Fibroblast of lung (primary cell): Measurements from ENCODE around the gene CUL3. TPM values are rescaled to one million over a fixed set of nuclear protein-coding genes. Genes with fewer than 3 reads are reported as not detected.

ENCODE experiments used
- DNase-seq, 2 donors: peaks; one replicate each; pipeline versions ENCODE4 v3.0.0 to v3.0.0-alpha.2; 2010; ENCODE audit warnings: low read depth in 2 of 2
- H2AFZ ChIP-seq: 2 replicates; pipeline ENCODE4 v1.5.1; 2012; ENCODE audit warnings: low read length, control low read depth, inconsistent platforms
- H3K27ac ChIP-seq: 2 replicates; pipeline ENCODE4 v1.5.1; 2011; ENCODE audit warnings: low read length, control low read depth; ENCODE audit not compliant: insufficient read depth
- H3K27me3 ChIP-seq: 2 replicates; pipeline ENCODE4 v1.5.1; 2011; ENCODE audit warnings: mild to moderate bottlenecking, low read length; ENCODE audit not compliant: control insufficient read depth, insufficient read depth
- H3K36me3 ChIP-seq: 2 replicates; pipeline ENCODE4 v1.5.1; 2011; ENCODE audit warnings: low read length; ENCODE audit not compliant: control insufficient read depth, insufficient read depth
- H3K4me1 ChIP-seq: 2 replicates; pipeline ENCODE4 v1.5.1; 2011; ENCODE audit warnings: low read length; ENCODE audit not compliant: control insufficient read depth, insufficient read depth; ENCODE audit errors: extremely low read depth
- H3K4me2 ChIP-seq: 2 replicates; pipeline ENCODE4 v1.5.1; 2011; ENCODE audit warnings: low read length, control low read depth; ENCODE audit not compliant: insufficient read depth; ENCODE audit errors: extremely low read depth
- H3K4me3 ChIP-seq, 4 experiments: fragments of 200-600 bp in 1 of 4; sonication (generic) in 1 of 4; replicated peaks in 1 of 4; 2 replicates each; pipeline ENCODE4 v1.5.1; 2011 to 2016; ENCODE audit warnings: low read length in 4 of 4, low read depth in 3 of 4, mild to moderate bottlenecking in 3 of 4, control low read depth in 2 of 4, inconsistent platforms in 1 of 4, mixed read lengths in 1 of 4; ENCODE audit not compliant: insufficient read depth in 1 of 4; ENCODE audit errors: control extremely low read depth in 1 of 4
- H3K79me2 ChIP-seq: 2 replicates; pipeline ENCODE4 v1.5.1; 2012; ENCODE audit warnings: mild to moderate bottlenecking, low read length, inconsistent platforms; ENCODE audit not compliant: control insufficient read depth, insufficient read depth
- H3K9ac ChIP-seq: 2 replicates; pipeline ENCODE4 v1.5.1; 2011; ENCODE audit warnings: mild to moderate bottlenecking, low read length, control low read depth; ENCODE audit not compliant: insufficient read depth
- H3K9me3 ChIP-seq: 2 replicates; pipeline ENCODE4 v1.5.1; 2012; ENCODE audit warnings: low read depth, low read length; ENCODE audit not compliant: control insufficient read depth, insufficient read depth
- H4K20me1 ChIP-seq: 2 replicates; pipeline ENCODE4 v1.5.1; 2011; ENCODE audit warnings: low read length; ENCODE audit not compliant: control insufficient read depth, insufficient read depth; ENCODE audit errors: extremely low read depth
- EZH2 ChIP-seq: IDR thresholded peaks from 2 replicates; pipeline ENCODE4 v1.5.1; 2012; ENCODE audit warnings: low read length, control low read depth, mild to moderate bottlenecking; ENCODE audit errors: missing control alignments
- polyA plus RNA-seq, 2 donors: library from polyadenylated mRNA; depleted of rRNA in 1 of 2; stranded (reverse) in 1 of 2; unstranded in 1 of 2; fragments of >200 nt; gene quantifications; 2 replicates each; pipeline ENCODE4 v1.2.1, GENCODE V29; 2011 to 2012; ENCODE audit warnings: missing spikeins in 1 of 2
- total RNA-seq: library from RNA; depleted of rRNA; stranded (reverse); fragments of >200 nt; gene quantifications from 2 replicates; pipeline ENCODE4 v1.2.1, GENCODE V29; 2014
- TF ChIP-seq, protein P1 (sequence below), 2 donors: IDR thresholded peaks in 1 of 2; conservative IDR thresholded peaks in 1 of 2; 1 replicate in 1 of 2; 2 replicates in 1 of 2; pipeline ENCODE4 v1.5.1; 2011 to 2012; ENCODE audit warnings: low read length in 2 of 2, control low read depth in 1 of 2, inconsistent platforms in 1 of 2, low read depth in 1 of 2, mild to moderate bottlenecking in 1 of 2

CUL3 gene
- total and polyA plus RNA-seq, 2 donors (not counting 1 experiment from before 2014, with no cell fraction given): 65.3 to 69.7 TPM

DNA sequence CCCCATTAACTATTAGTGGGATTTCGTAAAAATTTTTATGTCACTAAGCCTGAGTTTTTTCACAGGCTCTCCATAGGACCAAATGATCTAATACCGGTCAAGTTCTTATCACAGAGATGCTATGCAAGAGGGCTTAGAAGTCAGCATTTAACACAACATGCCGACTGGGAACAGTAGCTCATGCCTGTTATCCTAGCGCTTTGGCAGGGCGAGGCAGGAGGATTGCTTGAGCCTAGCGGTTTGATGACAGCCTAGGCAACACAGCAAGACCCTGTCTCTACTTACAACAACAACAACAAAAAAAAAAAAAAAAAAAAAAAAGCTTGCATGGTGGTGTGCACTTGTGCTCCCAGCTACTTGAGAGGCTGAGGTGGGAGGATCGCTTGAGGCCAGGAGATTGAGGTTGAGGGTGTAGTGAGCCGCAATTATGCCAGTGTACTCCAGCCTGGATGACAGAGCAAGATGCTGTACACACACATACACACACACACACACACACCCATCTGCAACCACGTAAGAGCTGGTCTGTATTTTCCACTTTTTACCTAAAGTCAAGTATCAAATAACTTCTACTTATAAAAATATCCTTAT lies 115.7 kb downstream of the CUL3 start:
- Histone ChIP-seq H3K9ac (no peak overlapping the region), H3K4me1 (no peaks in the 10 kb centered on the region), H3K27ac (no peak overlapping the region), H3K9me3 (no peaks in the 10 kb centered on the region), H3K79me2 (no peaks in the 10 kb centered on the region), H3K4me3 (no peak overlapping the region), H3K36me3 (no peaks in the 10 kb centered on the region), H4K20me1 (no peaks in the 10 kb centered on the region), H3K27me3 (no peaks in the 10 kb centered on the region), H2AFZ (no peak overlapping the region), H3K4me2 (no peak overlapping the region)
- no peak for DNase-seq
- TF ChIP-seq, protein P1, sequence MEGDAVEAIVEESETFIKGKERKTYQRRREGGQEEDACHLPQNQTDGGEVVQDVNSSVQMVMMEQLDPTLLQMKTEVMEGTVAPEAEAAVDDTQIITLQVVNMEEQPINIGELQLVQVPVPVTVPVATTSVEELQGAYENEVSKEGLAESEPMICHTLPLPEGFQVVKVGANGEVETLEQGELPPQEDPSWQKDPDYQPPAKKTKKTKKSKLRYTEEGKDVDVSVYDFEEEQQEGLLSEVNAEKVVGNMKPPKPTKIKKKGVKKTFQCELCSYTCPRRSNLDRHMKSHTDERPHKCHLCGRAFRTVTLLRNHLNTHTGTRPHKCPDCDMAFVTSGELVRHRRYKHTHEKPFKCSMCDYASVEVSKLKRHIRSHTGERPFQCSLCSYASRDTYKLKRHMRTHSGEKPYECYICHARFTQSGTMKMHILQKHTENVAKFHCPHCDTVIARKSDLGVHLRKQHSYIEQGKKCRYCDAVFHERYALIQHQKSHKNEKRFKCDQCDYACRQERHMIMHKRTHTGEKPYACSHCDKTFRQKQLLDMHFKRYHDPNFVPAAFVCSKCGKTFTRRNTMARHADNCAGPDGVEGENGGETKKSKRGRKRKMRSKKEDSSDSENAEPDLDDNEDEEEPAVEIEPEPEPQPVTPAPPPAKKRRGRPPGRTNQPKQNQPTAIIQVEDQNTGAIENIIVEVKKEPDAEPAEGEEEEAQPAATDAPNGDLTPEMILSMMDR (conservative IDR thresholded peaks at IDR 0.05 in 1 of 2, IDR thresholded peaks at IDR 0.05 in 1 of 2; ENCODE audit: low read depth in 1 of 2, low read length in 2 of 2): no peak
- TF ChIP-seq EZH2: no peak

DNA sequence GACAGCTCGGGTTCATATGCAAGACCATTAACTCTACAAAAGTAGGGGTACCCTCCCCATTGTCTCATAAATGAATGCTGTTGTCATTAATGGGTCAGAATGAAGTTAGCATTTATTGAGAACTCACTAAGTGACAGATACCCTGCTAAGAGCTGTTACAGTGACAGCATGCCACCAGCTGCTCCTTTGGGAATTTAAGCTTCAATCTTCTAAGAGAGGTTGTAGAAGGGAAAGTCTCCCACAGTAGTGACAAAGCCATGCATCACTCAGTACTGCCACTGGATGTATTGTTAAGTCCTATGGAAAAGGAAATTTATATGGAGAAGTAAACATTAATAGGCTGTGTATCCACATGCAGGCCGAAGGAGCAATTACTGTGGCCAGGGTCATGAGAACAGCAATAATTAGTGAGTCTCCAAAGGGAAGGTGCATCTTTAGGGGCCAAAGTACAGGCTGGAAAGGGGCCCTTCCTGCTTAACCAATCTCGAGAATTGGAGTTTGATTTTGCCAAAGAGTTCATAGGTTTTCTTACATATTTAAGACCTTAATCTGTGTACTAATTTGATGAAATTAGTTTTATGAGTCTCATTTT lies 118.8 kb downstream of the CUL3 start:
- Histone ChIP-seq H3K27ac (no peak overlapping the region), H3K36me3 (no peaks in the 10 kb centered on the region), H3K4me1 (no peaks in the 10 kb centered on the region), H3K79me2 (no peaks in the 10 kb centered on the region), H3K4me3 (no peak overlapping the region), H3K27me3 (no peaks in the 10 kb centered on the region), H3K4me2 (no peak overlapping the region), H2AFZ (no peak overlapping the region), H3K9me3 (no peaks in the 10 kb centered on the region), H4K20me1 (no peaks in the 10 kb centered on the region), H3K9ac (no peak overlapping the region)
- TF ChIP-seq, protein P1 (conservative IDR thresholded peaks at IDR 0.05 in 1 of 2, IDR thresholded peaks at IDR 0.05 in 1 of 2; ENCODE audit: low read depth in 1 of 2, low read length in 2 of 2): no peak
- no peak for TF ChIP-seq EZH2
- DNase-seq: no peak

DNA sequence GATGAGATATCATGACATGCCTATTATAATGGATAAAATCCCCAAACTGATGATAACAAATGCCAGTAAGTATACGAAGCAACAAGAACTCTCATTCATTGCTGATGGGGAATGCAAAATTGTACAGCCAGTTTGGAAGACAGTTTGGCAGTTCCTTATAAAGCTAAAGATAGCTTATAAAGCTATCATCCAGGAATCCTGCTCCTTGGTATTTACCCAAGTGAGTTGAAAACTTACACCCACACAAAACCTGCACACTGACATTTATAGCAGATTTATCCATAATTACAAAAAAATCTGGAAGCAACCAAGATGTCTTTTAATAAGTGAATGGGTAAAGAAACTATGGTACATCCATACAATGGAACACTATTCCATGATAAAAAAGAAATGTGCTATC lies 123.8 kb downstream of the CUL3 start:
- Histone ChIP-seq H3K79me2 (no peaks in the 10 kb centered on the region), H3K4me3 (no peak overlapping the region), H3K9me3 (no peaks in the 10 kb centered on the region), H2AFZ (no peak overlapping the region), H3K9ac (no peak overlapping the region), H3K4me1 (no peaks in the 10 kb centered on the region), H3K4me2 (no peak overlapping the region), H4K20me1 (no peaks in the 10 kb centered on the region), H3K27me3 (no peaks in the 10 kb centered on the region), H3K27ac (no peak overlapping the region), H3K36me3 (no peaks in the 10 kb centered on the region)
- no peak for TF ChIP-seq EZH2
- TF ChIP-seq, protein P1 (conservative IDR thresholded peaks at IDR 0.05 in 1 of 2, IDR thresholded peaks at IDR 0.05 in 1 of 2; ENCODE audit: low read depth in 1 of 2, low read length in 2 of 2): no peak
- DNase-seq: no peak
